NOMO-1 treated with DMSO at 0.1 percent for 48 hours (cell line): ENCODE measurements around the gene NACC1.

ENCODE experiments used
- DNase-seq: peaks from one replicate; lab custom pipeline; 2025; ENCODE audit not compliant: unreplicated experiment; lab: John Stamatoyannopoulos, UW

Gene NACC1

GRCh38 chr19:13189600-13189999, 71.5 kb downstream of the NACC1 start:
- DNase-seq, result no peak
